ENCODE results near the gene COQ2. TPM values are rescaled to one million over a fixed set of nuclear protein-coding genes. Genes with fewer than 3 reads are reported as not detected.
"Not testable (repeated sequence)": the region's sequence is repeated elsewhere in the genome, so short reads cannot be mapped to it uniquely, and the experiment has no call there.

Gene COQ2
- total RNA-seq, 1 donor from 2014 or later: 22.5 TPM

- H3K27me3 Mint-ChIP-seq (ENCODE audit: insufficient read depth): peaks cover 5% of the 10 kb centered on the region
- no peak overlapping the region for H3K27ac Mint-ChIP-seq
- DNase-seq (ENCODE audit: low spot score): no peak
- peaks cover 29% of the 10 kb centered on the region for H3K4me1 Mint-ChIP-seq (ENCODE audit: low read depth)
- intact Hi-C loops (cut with micrococcal nuclease): no loop called here
- no peaks in the 10 kb centered on the region for H3K9me3 Mint-ChIP-seq
- H3K4me3 Mint-ChIP-seq: no peak overlapping the region
- peaks cover 15% of the 10 kb centered on the region for H3K36me3 Mint-ChIP-seq (ENCODE audit: low read depth)
These were observed 29.0 kb downstream of the COQ2 start for GRCh38 chr4:83255584-83255983.

GRCh38 chr4:83252782-83253405 lies 31.7 kb downstream of the COQ2 start:
- Mint-ChIP-seq H3K36me3 (ENCODE audit: low read depth) (peaks cover 11% of the 10 kb centered on the region), H3K4me3 (no peak overlapping the region), H3K27me3 (ENCODE audit: insufficient read depth) (peaks cover 7% of the 10 kb centered on the region), H3K27ac (no peak overlapping the region), H3K9me3 (no peaks in the 10 kb centered on the region), H3K4me1 (ENCODE audit: low read depth) (peaks cover 37% of the 10 kb centered on the region)
- intact Hi-C loops (cut with micrococcal nuclease): loop anchor here (1.0 kb wide), 5 partner anchors 10 to 179 kb away; no protein-coding TSS in a partner anchor
- DNase-seq (ENCODE audit: low spot score): peak; percentile 62

- Mint-ChIP-seq H3K9me3 (no peaks in the 10 kb centered on the region), H3K36me3 (ENCODE audit: low read depth) (peaks cover 6% of the 10 kb centered on the region), H3K27ac (no peak overlapping the region), H3K4me3 (no peak overlapping the region), H3K4me1 (ENCODE audit: low read depth) (peaks cover 37% of the 10 kb centered on the region), H3K27me3 (ENCODE audit: insufficient read depth) (peaks cover 8% of the 10 kb centered on the region)
- intact Hi-C loops (cut with micrococcal nuclease): no loop called here
- no peak for DNase-seq (ENCODE audit: low spot score)
These were observed 33.2 kb downstream of the COQ2 start for GRCh38 chr4:83251447-83251830.

- intact Hi-C loops (cut with micrococcal nuclease): no loop called here
- H3K4me1 Mint-ChIP-seq (ENCODE audit: low read depth): peaks cover 37% of the 10 kb centered on the region
These were observed 33.7 kb downstream of the COQ2 start for GRCh38 chr4:83250687-83251446.

GRCh38 chr4:83248486-83248885 lies 36.1 kb downstream of the COQ2 start:
- peaks cover 36% of the 10 kb centered on the region for H3K4me1 Mint-ChIP-seq (ENCODE audit: low read depth)
- DNase-seq (ENCODE audit: low spot score): no peak
- H3K27ac Mint-ChIP-seq: no peak overlapping the region
- H3K9me3 Mint-ChIP-seq: peaks cover 12% of the 10 kb centered on the region
- peaks cover 25% of the 10 kb centered on the region for H3K36me3 Mint-ChIP-seq (ENCODE audit: low read depth)
- intact Hi-C loops (cut with micrococcal nuclease): no loop called here
- peaks cover 29% of the 10 kb centered on the region for H3K27me3 Mint-ChIP-seq (ENCODE audit: insufficient read depth)
- H3K4me3 Mint-ChIP-seq: no peak overlapping the region

More at GRCh38 chr4:83250687-83251446, 33.7 kb downstream of the COQ2 start:
- DNase-seq (ENCODE audit: low spot score): no peak
- peaks cover 14% of the 10 kb centered on the region for H3K27me3 Mint-ChIP-seq (ENCODE audit: insufficient read depth)
- H3K36me3 Mint-ChIP-seq (ENCODE audit: low read depth): peaks cover 9% of the 10 kb centered on the region
- no peak overlapping the region for H3K4me3 Mint-ChIP-seq
- H3K27ac Mint-ChIP-seq: no peak overlapping the region
- H3K9me3 Mint-ChIP-seq: peaks cover 3% of the 10 kb centered on the region

GRCh38 chr4:83247415-83248357 lies 36.9 kb downstream of the COQ2 start:
- DNase-seq (ENCODE audit: low spot score): no peak
- Mint-ChIP-seq H3K4me1 (ENCODE audit: low read depth) (peaks cover 28% of the 10 kb centered on the region), H3K36me3 (ENCODE audit: low read depth) (peaks cover 28% of the 10 kb centered on the region), H3K9me3 (peaks cover 12% of the 10 kb centered on the region), H3K27me3 (ENCODE audit: insufficient read depth) (peaks cover 36% of the 10 kb centered on the region), H3K27ac (no peak overlapping the region), H3K4me3 (no peak overlapping the region)
- intact Hi-C loops (cut with micrococcal nuclease): no loop called here

GRCh38 chr4:83241132-83241531 lies 43.5 kb downstream of the COQ2 start:
- peaks cover 38% of the 10 kb centered on the region for H3K36me3 Mint-ChIP-seq (ENCODE audit: low read depth)
- H3K27me3 Mint-ChIP-seq (ENCODE audit: insufficient read depth): peaks cover 53% of the 10 kb centered on the region
- no peak for DNase-seq (ENCODE audit: low spot score)
- no peak overlapping the region for H3K27ac Mint-ChIP-seq
- peaks cover 12% of the 10 kb centered on the region for H3K9me3 Mint-ChIP-seq
- no peak overlapping the region for H3K4me3 Mint-ChIP-seq
- intact Hi-C loops (cut with micrococcal nuclease): loop anchor here (5.0 kb wide), 1 partner anchor 34 kb away; no protein-coding TSS in a partner anchor
- H3K4me1 Mint-ChIP-seq (ENCODE audit: low read depth): peaks cover 46% of the 10 kb centered on the region

- H3K27me3 Mint-ChIP-seq (ENCODE audit: insufficient read depth): peaks cover 49% of the 10 kb centered on the region
- intact Hi-C loops (cut with micrococcal nuclease): loop anchor here (5.0 kb wide), 1 partner anchor 33 kb away; no protein-coding TSS in a partner anchor
- H3K4me3 Mint-ChIP-seq: no peak overlapping the region
- peaks cover 53% of the 10 kb centered on the region for H3K4me1 Mint-ChIP-seq (ENCODE audit: low read depth)
- DNase-seq (ENCODE audit: low spot score): no peak
- peaks cover 5% of the 10 kb centered on the region for H3K9me3 Mint-ChIP-seq
- no peak overlapping the region for H3K27ac Mint-ChIP-seq
- peaks cover 33% of the 10 kb centered on the region for H3K36me3 Mint-ChIP-seq (ENCODE audit: low read depth)
These were observed 44.2 kb downstream of the COQ2 start for GRCh38 chr4:83240379-83240875.

- peaks cover 65% of the 10 kb centered on the region for H3K4me1 Mint-ChIP-seq (ENCODE audit: low read depth)
- H3K9me3 Mint-ChIP-seq: no peaks in the 10 kb centered on the region
- H3K4me3 Mint-ChIP-seq: no peak overlapping the region
- H3K27ac Mint-ChIP-seq: no peak overlapping the region
- intact Hi-C loops (cut with micrococcal nuclease): loop anchor here (5.0 kb wide), 2 partner anchors 219 to 371 kb away; partner anchors contain the start of genes HELQ and MRPS18C
- H3K27me3 Mint-ChIP-seq (ENCODE audit: insufficient read depth): peaks cover 36% of the 10 kb centered on the region
- H3K36me3 Mint-ChIP-seq (ENCODE audit: low read depth): peaks cover 26% of the 10 kb centered on the region
- no peak for DNase-seq (ENCODE audit: low spot score)
These were observed 46.0 kb downstream of the COQ2 start for GRCh38 chr4:83238393-83239248.

- Mint-ChIP-seq H3K36me3 (ENCODE audit: low read depth) (peaks cover 26% of the 10 kb centered on the region), H3K27ac (no peak overlapping the region), H3K27me3 (ENCODE audit: insufficient read depth) (peaks cover 30% of the 10 kb centered on the region), H3K4me3 (no peak overlapping the region), H3K4me1 (ENCODE audit: low read depth) (peaks cover 70% of the 10 kb centered on the region), H3K9me3 (no peaks in the 10 kb centered on the region)
- DNase-seq (ENCODE audit: low spot score): no peak
- intact Hi-C loops (cut with micrococcal nuclease): loop anchor here (5.0 kb wide), 2 partner anchors 220 to 370 kb away; partner anchors contain the start of genes HELQ and MRPS18C
These were observed 47.0 kb downstream of the COQ2 start for GRCh38 chr4:83237591-83237990.

GRCh38 chr4:83235645-83236133 lies 48.9 kb downstream of the COQ2 start:
- Mint-ChIP-seq H3K27ac (peak overlapping the region; percentile 86), H3K27me3 (ENCODE audit: insufficient read depth) (peaks cover 27% of the 10 kb centered on the region), H3K4me3 (peak overlapping the region; percentile 62), H3K4me1 (ENCODE audit: low read depth) (peaks cover 74% of the 10 kb centered on the region), H3K36me3 (ENCODE audit: low read depth) (peaks cover 20% of the 10 kb centered on the region)
- intact Hi-C loops (cut with micrococcal nuclease): loop anchor here (1.0 to 5.0 kb wide), 10 partner anchors 16 to 368 kb away; partner anchors contain the start of genes HELQ, MRPS18C and PLAC8
- H3K9me3 Mint-ChIP-seq: not testable (repeated sequence)
- DNase-seq (ENCODE audit: low spot score): peak; percentile 23

All from activated T-helper 1 cell treated with anti-CD3 and anti-CD28 coated beads, Interleukin-12 subunit alpha, Interleukin-12 subunit beta, Interleukin-2, Interleukin-4 antibody, amounts not matched to agents 30 ng/mL and 10 ng/mL and 1 ng/mL, durations not matched to agents 14 hours and 24 hours and 36 hours (primary cell).